OCI-LY7 (cell line): ENCODE data around the gene DCUN1D5.

Experiments used
- EZH2phosphoT487 ChIP-seq: fragments of 200-600 bp; sonication (generic); IDR thresholded peaks from 2 replicates; pipeline ENCODE4 v1.6.1; 2018; ENCODE audit warnings: low read depth, borderline replicate concordance, mild to moderate bottlenecking, mixed run types, antibody characterized with exemption, low read length, moderate library complexity, mixed read lengths
- TF ChIP-seq, protein P1 (sequence below): fragments of 200-600 bp; sonication (generic); conservative IDR thresholded peaks from 2 replicates; pipeline ENCODE4 v1.5.1; 2014; ENCODE audit warnings: mild to moderate bottlenecking, antibody characterized with exemption, low read length, moderate library complexity, mixed read lengths

DNA sequence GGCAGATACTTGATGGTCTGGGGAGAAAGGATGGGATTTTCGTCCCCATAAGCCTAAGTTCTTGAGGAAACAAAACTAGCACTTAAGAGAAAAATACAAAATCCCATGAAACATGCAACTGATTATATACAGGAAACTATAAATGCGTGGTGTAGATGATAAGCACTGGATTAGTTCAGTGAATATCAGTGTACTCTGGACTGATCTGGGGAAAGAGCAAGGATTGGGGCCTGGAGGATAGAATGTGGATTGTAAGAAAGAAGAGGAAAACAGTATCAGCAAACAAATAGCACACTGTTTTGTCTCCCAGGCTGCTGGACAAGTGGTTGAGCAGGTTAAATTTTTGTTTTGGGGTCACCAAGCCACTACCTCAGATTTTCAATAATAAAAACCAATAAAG is 49.8 kb downstream of the DCUN1D5 start:
- TF ChIP-seq, protein P1, sequence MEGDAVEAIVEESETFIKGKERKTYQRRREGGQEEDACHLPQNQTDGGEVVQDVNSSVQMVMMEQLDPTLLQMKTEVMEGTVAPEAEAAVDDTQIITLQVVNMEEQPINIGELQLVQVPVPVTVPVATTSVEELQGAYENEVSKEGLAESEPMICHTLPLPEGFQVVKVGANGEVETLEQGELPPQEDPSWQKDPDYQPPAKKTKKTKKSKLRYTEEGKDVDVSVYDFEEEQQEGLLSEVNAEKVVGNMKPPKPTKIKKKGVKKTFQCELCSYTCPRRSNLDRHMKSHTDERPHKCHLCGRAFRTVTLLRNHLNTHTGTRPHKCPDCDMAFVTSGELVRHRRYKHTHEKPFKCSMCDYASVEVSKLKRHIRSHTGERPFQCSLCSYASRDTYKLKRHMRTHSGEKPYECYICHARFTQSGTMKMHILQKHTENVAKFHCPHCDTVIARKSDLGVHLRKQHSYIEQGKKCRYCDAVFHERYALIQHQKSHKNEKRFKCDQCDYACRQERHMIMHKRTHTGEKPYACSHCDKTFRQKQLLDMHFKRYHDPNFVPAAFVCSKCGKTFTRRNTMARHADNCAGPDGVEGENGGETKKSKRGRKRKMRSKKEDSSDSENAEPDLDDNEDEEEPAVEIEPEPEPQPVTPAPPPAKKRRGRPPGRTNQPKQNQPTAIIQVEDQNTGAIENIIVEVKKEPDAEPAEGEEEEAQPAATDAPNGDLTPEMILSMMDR, result no peak
- no peak for TF ChIP-seq EZH2phosphoT487
